Measurements from ENCODE around the gene ANKRD6. TPM values are rescaled to one million over a fixed set of nuclear protein-coding genes. Genes with fewer than 3 reads are reported as not detected.

Gene ANKRD6
- total RNA-seq, 1 experiment from 2014 or later, result 5.6 TPM

DNA sequence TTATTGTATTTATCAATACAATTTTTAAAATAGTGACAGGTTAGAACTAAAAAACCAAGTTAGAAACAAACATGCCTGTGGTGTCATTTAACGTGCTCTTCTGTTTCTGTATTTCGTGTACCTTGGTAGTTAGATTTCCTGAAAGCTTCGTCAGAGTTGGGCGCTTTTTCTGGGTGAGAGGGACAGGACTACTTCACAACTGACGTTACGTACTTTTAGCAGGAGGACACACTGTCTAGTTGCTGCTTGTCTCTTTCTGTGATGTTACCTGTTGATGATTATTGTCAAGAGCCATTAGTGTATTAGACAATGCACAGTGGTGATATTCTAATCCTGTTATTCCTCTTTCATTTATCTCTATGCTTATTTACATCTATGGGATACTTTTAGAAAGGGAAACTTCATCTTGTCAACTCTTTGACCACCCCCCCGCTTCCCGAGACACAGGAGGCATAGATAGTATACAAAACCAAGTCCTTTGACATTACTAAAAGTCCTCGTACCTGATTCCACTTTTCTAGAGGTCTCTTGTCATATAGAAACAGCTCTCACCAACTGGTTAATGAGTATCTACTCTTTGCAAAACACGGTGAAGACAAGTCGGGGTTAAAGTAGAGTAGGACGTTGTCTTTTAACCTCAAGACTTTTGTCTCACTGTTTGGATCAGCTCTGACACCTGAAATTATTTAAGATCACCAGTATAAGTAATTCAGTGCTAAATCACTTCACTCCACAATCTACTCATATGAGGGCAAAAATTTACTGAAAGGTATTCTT is 109.3 kb downstream of the ANKRD6 start:
- H3K23me2 ChIP-seq (ENCODE audit: insufficient read length, low read depth, low read length, poor library complexity, severe bottlenecking), result no peaks in the 10 kb centered on the region
- H3K9me3 ChIP-seq (ENCODE audit: control insufficient read depth, low read depth, low read length), result no peaks in the 10 kb centered on the region
- no peak overlapping the region for H4K5ac ChIP-seq (ENCODE audit: insufficient read length, low read depth, low read length)
- no peaks in the 10 kb centered on the region for H3K79me1 ChIP-seq (ENCODE audit: insufficient read depth, low read depth, low read length, poor library complexity, severe bottlenecking)
- H2BK5ac ChIP-seq (ENCODE audit: insufficient read length, low read length), result no peak overlapping the region
- H2BK15ac ChIP-seq (ENCODE audit: low read depth, low read length), result no peak overlapping the region
- H3T11ph ChIP-seq (ENCODE audit: low read length), result no peak overlapping the region
- H4K8ac ChIP-seq (replicated peaks; ENCODE audit: insufficient read length, low read depth, low read length), result no peak overlapping the region
- no peak overlapping the region for H3K23ac ChIP-seq (ENCODE audit: insufficient read length, low read depth, low read length)
- no peak overlapping the region for H3K9ac ChIP-seq (ENCODE audit: extremely low read depth, insufficient read length, low read length)
- Mint-ChIP-seq H3K9me3 (peaks cover 0 to 2% of the 10 kb centered on the region in 2 experiments; a peak in 2 of 5 replicates), H3K36me3 (ENCODE audit: insufficient read depth in 1 of 3, low read depth in 3 of 3) (no peaks in the 10 kb centered on the region), H3K4me3 (no peak overlapping the region), H3K27ac (no peak overlapping the region), H3K4me1 (peaks cover 7 to 20% of the 10 kb centered on the region in 2 experiments; a peak in 3 of 4 replicates), H3K27me3 (ENCODE audit: low read depth) (no peaks in the 10 kb centered on the region)
- H3K27ac ChIP-seq (ENCODE audit: insufficient read length, low read depth, low read length), result no peak overlapping the region
- H3K27me3 ChIP-seq (ENCODE audit: insufficient read depth, low read length), result no peaks in the 10 kb centered on the region
- no peak overlapping the region for H3K14ac ChIP-seq (ENCODE audit: insufficient read depth, low read length)
- H2AFZ ChIP-seq (ENCODE audit: low read length), result no peak overlapping the region
- no peak overlapping the region for H2BK120ac ChIP-seq (ENCODE audit: low read depth, low read length, poor library complexity, severe bottlenecking)
- H4K20me1 ChIP-seq (ENCODE audit: control insufficient read depth, insufficient read depth, insufficient read length), result no peaks in the 10 kb centered on the region
- no peak overlapping the region for H3K18ac ChIP-seq (ENCODE audit: insufficient read length, low read depth, low read length)
- no peak overlapping the region for H4K91ac ChIP-seq (ENCODE audit: insufficient read length, low read depth, low read length)
- H3K79me2 ChIP-seq (ENCODE audit: insufficient read depth, low read length), result no peaks in the 10 kb centered on the region; the same call in 1 of the 2 replicates
- no CpG with 5 or more reads among the region's 12 CpGs for WGBS (ENCODE audit: extremely low coverage, insufficient read length, low lambda C conversion rate)
- H2BK12ac ChIP-seq (ENCODE audit: insufficient read length, low read depth, low read length), result no peak overlapping the region
- H2AK5ac ChIP-seq (ENCODE audit: insufficient read length, low read length), result no peak overlapping the region
- no peak overlapping the region for H3K4me2 ChIP-seq (ENCODE audit: insufficient read depth, insufficient read length, low read length)
- H3K56ac ChIP-seq (ENCODE audit: insufficient read length, low read depth, low read length), result no peak overlapping the region
- H2BK20ac ChIP-seq (ENCODE audit: low read depth, low read length, poor library complexity, severe bottlenecking), result peak overlapping the region; percentile 45
- H3K4me1 ChIP-seq (ENCODE audit: insufficient read depth, low read length), result peaks cover 2% of the 10 kb centered on the region; the same call in 1 of the 2 replicates
- no peak for DNase-seq
- TF ChIP-seq, protein P1, sequence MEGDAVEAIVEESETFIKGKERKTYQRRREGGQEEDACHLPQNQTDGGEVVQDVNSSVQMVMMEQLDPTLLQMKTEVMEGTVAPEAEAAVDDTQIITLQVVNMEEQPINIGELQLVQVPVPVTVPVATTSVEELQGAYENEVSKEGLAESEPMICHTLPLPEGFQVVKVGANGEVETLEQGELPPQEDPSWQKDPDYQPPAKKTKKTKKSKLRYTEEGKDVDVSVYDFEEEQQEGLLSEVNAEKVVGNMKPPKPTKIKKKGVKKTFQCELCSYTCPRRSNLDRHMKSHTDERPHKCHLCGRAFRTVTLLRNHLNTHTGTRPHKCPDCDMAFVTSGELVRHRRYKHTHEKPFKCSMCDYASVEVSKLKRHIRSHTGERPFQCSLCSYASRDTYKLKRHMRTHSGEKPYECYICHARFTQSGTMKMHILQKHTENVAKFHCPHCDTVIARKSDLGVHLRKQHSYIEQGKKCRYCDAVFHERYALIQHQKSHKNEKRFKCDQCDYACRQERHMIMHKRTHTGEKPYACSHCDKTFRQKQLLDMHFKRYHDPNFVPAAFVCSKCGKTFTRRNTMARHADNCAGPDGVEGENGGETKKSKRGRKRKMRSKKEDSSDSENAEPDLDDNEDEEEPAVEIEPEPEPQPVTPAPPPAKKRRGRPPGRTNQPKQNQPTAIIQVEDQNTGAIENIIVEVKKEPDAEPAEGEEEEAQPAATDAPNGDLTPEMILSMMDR (conservative IDR thresholded peaks at IDR 0.05), result no peak
- H3K4ac ChIP-seq (ENCODE audit: low read depth, low read length), result no peak overlapping the region
